Omental fat pad (tissue), 4 donors: ENCODE data around the gene JAZF1. TPM values are rescaled to one million over a fixed set of nuclear protein-coding genes. Genes with fewer than 3 reads are reported as not detected.

Source experiments
- ATAC-seq: fragments of 150-250 bp; one replicate; pipeline ENCODE4 v1.9.1; 2016; ENCODE audit warnings: mild to moderate bottlenecking, moderate library complexity; ENCODE audit not compliant: low FRiP score
- DNase-seq: peaks from one replicate; pipeline ENCODE4 v3.0.0-alpha.2; 2019; ENCODE audit warnings: low spot score
- CTCF ChIP-seq, 3 donors: fragments of 450-650 bp; IDR thresholded peaks; one replicate each; pipeline ENCODE4 v1.5.1; 2016 to 2017; ENCODE audit warnings: antibody characterized with exemption in 3 of 3, mild to moderate bottlenecking in 3 of 3, moderate library complexity in 2 of 3
- total RNA-seq, 4 donors: library from RNA; depleted of rRNA; stranded (reverse); fragments of >200 nt; gene quantifications; one replicate each; pipeline ENCODE4 v1.1.0, GENCODE V29; 2016

Gene JAZF1
- total RNA-seq, 4 donors from 2014 or later = 12.1 to 15.3 (median 12.8) TPM

DNA sequence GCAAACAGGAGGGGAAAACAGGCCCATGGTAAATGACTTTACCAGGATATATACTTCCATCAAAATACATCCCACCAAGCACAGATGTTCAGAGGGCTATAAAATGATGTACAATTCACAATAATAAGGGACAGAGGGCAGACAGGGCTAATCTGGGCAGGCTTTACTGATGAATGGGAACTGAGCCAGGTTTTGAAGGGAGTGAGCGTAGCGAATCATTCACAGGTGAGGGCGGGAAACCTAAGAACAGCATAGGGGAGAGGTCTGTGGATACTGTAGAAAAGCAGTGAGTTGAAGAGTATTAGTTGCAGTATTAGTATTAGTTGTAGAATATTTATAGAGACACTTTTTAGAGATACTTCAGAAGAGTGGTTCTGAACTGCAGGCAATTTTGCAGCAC lies 180.8 kb downstream of the JAZF1 start:
- ATAC-seq (no peak), DNase-seq (no peak)
- no peak for TF ChIP-seq CTCF (IDR thresholded peaks at IDR 0.05)

GRCh38 chr7:27998382-27998781 lies 182.2 kb downstream of the JAZF1 start:
- no peak for TF ChIP-seq CTCF (IDR thresholded peaks at IDR 0.05)
- no peak for ATAC-seq
- no peak for DNase-seq

DNA sequence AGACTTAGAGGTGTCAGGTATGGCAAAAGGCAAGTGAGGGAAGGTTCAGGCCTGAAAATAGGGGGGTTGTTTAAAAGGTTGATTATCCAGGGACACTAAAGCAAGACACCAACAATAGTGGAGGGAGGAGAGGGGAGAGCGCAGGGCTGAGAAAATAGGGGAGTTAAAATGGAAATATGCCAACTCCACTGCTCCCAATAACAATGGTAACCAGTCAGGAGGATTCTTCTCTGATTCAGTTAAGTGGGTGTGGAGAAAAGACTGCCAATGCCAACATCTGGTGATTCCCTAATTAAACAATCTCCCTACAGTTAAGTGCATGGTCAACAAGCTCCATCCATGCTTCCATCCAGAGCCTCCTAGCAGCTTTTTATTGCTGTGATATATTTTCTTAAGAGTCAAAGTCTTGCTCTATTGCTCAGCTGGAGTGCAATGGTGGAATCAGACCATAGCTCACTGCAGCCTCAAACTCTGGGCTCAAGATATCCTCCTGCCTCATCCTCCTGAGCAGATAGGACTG lies 183.3 kb downstream of the JAZF1 start:
- ATAC-seq (no peak), DNase-seq (no peak)

GRCh38 chr7:27996141-27996540 lies 184.5 kb downstream of the JAZF1 start:
- DNase-seq (no peak), ATAC-seq (no peak)
- no peak for TF ChIP-seq CTCF (IDR thresholded peaks at IDR 0.05)

More for the DNA sequence above, 183.3 kb downstream of the JAZF1 start:
- TF ChIP-seq CTCF (IDR thresholded peaks at IDR 0.05) = no peak

DNA sequence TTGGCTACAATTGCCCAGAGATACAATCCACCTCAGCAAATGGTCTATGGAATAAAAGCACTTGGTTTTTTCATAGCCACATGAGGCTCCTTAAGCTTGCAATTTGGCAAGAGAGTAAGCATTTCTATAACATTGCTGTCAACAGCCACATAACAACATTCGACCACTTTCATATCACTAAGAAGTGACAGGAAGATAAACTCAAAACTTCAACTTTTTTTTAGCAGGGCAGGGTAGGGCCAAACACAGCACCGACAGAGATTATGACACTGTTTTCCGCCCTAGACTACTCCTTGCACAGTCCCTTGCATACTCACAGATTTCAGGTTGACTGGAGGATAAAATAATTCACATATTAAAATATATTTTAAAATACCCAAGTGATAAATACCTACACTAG lies 185.4 kb downstream of the JAZF1 start:
- TF ChIP-seq CTCF (IDR thresholded peaks at IDR 0.05) = no peak
- DNase-seq (no peak), ATAC-seq (no peak)

DNA sequence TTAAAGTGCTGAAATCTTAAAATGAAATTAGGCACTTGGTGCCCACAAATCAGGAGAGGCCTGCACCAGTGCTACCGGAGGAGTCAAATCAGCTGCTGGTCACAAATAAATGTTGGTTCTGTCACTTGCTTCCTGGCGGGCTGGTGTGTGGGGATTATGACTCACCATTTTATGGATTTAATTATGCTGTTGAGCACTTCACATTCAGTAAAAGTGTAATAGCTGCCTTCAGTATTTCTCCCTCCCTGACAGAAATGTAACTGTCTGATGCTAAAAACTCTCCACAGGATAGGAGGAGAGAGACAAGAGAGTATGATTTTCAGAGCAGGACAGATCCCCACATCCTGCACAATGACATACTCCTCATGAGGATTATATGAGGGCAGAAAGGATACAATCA lies 186.0 kb downstream of the JAZF1 start:
- no peak for DNase-seq

More for the DNA sequence above, 186.0 kb downstream of the JAZF1 start:
- no peak for TF ChIP-seq CTCF (IDR thresholded peaks at IDR 0.05)
- no peak for ATAC-seq
